Left ventricle myocardium superior (tissue), 1 donor: ENCODE measurements around the gene RNASEH1. TPM values are rescaled to one million over a fixed set of nuclear protein-coding genes. Genes with fewer than 3 reads are reported as not detected.
"Not testable (repeated sequence)": the region's sequence is repeated elsewhere in the genome, so short reads cannot be mapped to it uniquely, and the experiment has no call there.

Experiments used
- ATAC-seq: fragments of 200-7000 bp; cut with Tn5 transposase; one replicate; pipeline ENCODE4 v1.9.1; 2020; ENCODE audit warnings: mild to moderate bottlenecking, moderate library complexity
- DNase-seq: peaks from one replicate; pipeline ENCODE4 v3.0.0-alpha.2; 2020
- intact Hi-C: fragments of 100-400 bp; cut with micrococcal nuclease; formaldehyde crosslinking; loops from one replicate; pipeline ENCODE4 v1.11.0; 2022
- total RNA-seq: library from RNA; stranded (reverse); fragmentation: NEBNext Ultra II Directional; extraction: Animal tissue kit (Norgen Biotek cat#: 25700); gene quantifications from one replicate; pipeline ENCODE4 v1.2.1, GENCODE V29; 2021
- donor health status: DM: no; HTN: yes; CAD: no; lungs with severe emphysema.

Gene RNASEH1
- total RNA-seq, 1 donor from 2014 or later: 22.9 TPM

- ATAC-seq: no peak
- intact Hi-C loops: no loop called here
- DNase-seq: no peak
These were observed 30.0 kb downstream of the RNASEH1 start for GRCh38 chr2:3527886-3528785.

- ATAC-seq: no peak
- intact Hi-C loops: no loop called here
- no peak for DNase-seq
These were observed 31.3 kb downstream of the RNASEH1 start for GRCh38 chr2:3526871-3527270.

- intact Hi-C loops: no loop called here
- ATAC-seq: no peak
- no peak for DNase-seq
These were observed 34.5 kb downstream of the RNASEH1 start for GRCh38 chr2:3523551-3524041.

GRCh38 chr2:3522961-3523421 is 35.1 kb downstream of the RNASEH1 start:
- ATAC-seq: no peak
- DNase-seq: peak; percentile 52
- intact Hi-C loops: no loop called here

- intact Hi-C loops: no loop called here
- ATAC-seq: no peak
These were observed 37.5 kb downstream of the RNASEH1 start for GRCh38 chr2:3520591-3520990.

GRCh38 chr2:3519255-3520205 is 38.6 kb downstream of the RNASEH1 start, which contains the start of gene ADI1:
TSS of gene ADI1 (minus strand) at chr2:3519531. CDS start at chr2:3519487, 44 bp downstream.
- intact Hi-C loops: no loop called here
- peak; percentile 81 for ATAC-seq
- peak; percentile 93 for DNase-seq

More at GRCh38 chr2:3520591-3520990, 37.5 kb downstream of the RNASEH1 start:
- DNase-seq: no peak

- ATAC-seq (peak; percentile 97), DNase-seq (peak; percentile 100)
- intact Hi-C loops: no loop called here
These were observed 39.5 kb downstream of the RNASEH1 start for GRCh38 chr2:3518496-3519254.

- intact Hi-C loops: no loop called here
- no peak for ATAC-seq
- DNase-seq: no peak
These were observed 40.1 kb downstream of the RNASEH1 start for GRCh38 chr2:3517948-3518495.

- no peak for ATAC-seq
- intact Hi-C loops: no loop called here
- DNase-seq: no peak
These were observed 41.3 kb downstream of the RNASEH1 start for GRCh38 chr2:3516831-3517230.

GRCh38 chr2:3515438-3515837 is 42.7 kb downstream of the RNASEH1 start:
- DNase-seq, intact Hi-C loops, ATAC-seq: not testable (repeated sequence)

GRCh38 chr2:3513026-3513810 is 44.9 kb downstream of the RNASEH1 start:
- ATAC-seq (no peak), DNase-seq (no peak)
- intact Hi-C loops: no loop called here

GRCh38 chr2:3512086-3512485 is 46.0 kb downstream of the RNASEH1 start:
- intact Hi-C loops: no loop called here
- DNase-seq: no peak
- ATAC-seq: no peak

GRCh38 chr2:3505771-3506170 is 52.4 kb downstream of the RNASEH1 start:
- peak; percentile 74 for ATAC-seq
- intact Hi-C loops: no loop called here
- DNase-seq: no peak

GRCh38 chr2:3504741-3505140 is 53.4 kb downstream of the RNASEH1 start:
- no peak for ATAC-seq
- intact Hi-C loops: no loop called here
- no peak for DNase-seq

GRCh38 chr2:3503483-3503882 is 54.6 kb downstream of the RNASEH1 start:
- ATAC-seq (peak; percentile 47), DNase-seq (no peak)
- intact Hi-C loops: no loop called here

GRCh38 chr2:3503046-3503445 is 55.1 kb downstream of the RNASEH1 start:
- intact Hi-C loops: no loop called here
- ATAC-seq: no peak
- DNase-seq: no peak

- DNase-seq (no peak), ATAC-seq (no peak)
- intact Hi-C loops: no loop called here
These were observed 57.7 kb downstream of the RNASEH1 start for GRCh38 chr2:3500326-3500899.
